GM21526 (cell line): ENCODE measurements around the gene AGRN.
"Not testable (repeated sequence)": the region's sequence is repeated elsewhere in the genome, so short reads cannot be mapped to it uniquely, and the experiment has no call there.

Experiments used
- ATAC-seq: cut with Tn5 transposase; IDR thresholded peaks from one replicate; pipeline ENCODE4 v1.9.1; 2021; ENCODE audit warnings: moderate library complexity; ENCODE audit not compliant: unreplicated experiment, low FRiP score

The AGRN gene

GRCh38 chr1:1018321-1018685, 1.6 kb upstream of the AGRN start:
- not testable (repeated sequence) for ATAC-seq

- ATAC-seq = peak; percentile 59
These were observed 559 bp upstream of the AGRN start for GRCh38 chr1:1019122-1019999.

- ATAC-seq = peak; percentile 6
These were observed 592 bp downstream of the AGRN start for GRCh38 chr1:1020415-1021009.

- no peak for ATAC-seq
These were observed 1.3 kb downstream of the AGRN start for GRCh38 chr1:1021010-1021919.

GRCh38 chr1:1021920-1022259, 2.0 kb downstream of the AGRN start:
- no peak for ATAC-seq

- no peak for ATAC-seq
These were observed 2.5 kb downstream of the AGRN start for GRCh38 chr1:1022302-1023009.

- no peak for ATAC-seq
These were observed 3.8 kb downstream of the AGRN start for GRCh38 chr1:1023700-1024099.

- no peak for ATAC-seq
These were observed 4.3 kb downstream of the AGRN start for GRCh38 chr1:1024149-1024770.

- no peak for ATAC-seq
These were observed 5.1 kb downstream of the AGRN start for GRCh38 chr1:1024771-1025699.

GRCh38 chr1:1025730-1026129, 5.8 kb downstream of the AGRN start:
- no peak for ATAC-seq

GRCh38 chr1:1026599-1027413, 6.9 kb downstream of the AGRN start:
- ATAC-seq = no peak

GRCh38 chr1:1027791-1028190, 7.9 kb downstream of the AGRN start:
- no peak for ATAC-seq

GRCh38 chr1:1030867-1031658, 11.1 kb downstream of the AGRN start:
- not testable (repeated sequence) for ATAC-seq

- no peak for ATAC-seq
These were observed 11.8 kb downstream of the AGRN start for GRCh38 chr1:1031659-1032235.

GRCh38 chr1:1032424-1032823, 12.5 kb downstream of the AGRN start:
- ATAC-seq = no peak

GRCh38 chr1:1033009-1033587, 13.2 kb downstream of the AGRN start:
- peak; percentile 73 for ATAC-seq
